Lung (tissue), 12 donors: Measurements from ENCODE around the gene TGFB2. TPM values are rescaled to one million over a fixed set of nuclear protein-coding genes. Genes with fewer than 3 reads are reported as not detected.

Source experiments
- ATAC-seq: fragments of 200-7000 bp; cut with Tn5 transposase; one replicate; pipeline ENCODE4 v1.9.1; 2020; ENCODE audit warnings: moderate number of reproducible peaks; ENCODE audit not compliant: insufficient read depth, low FRiP score
- DNase-seq, 3 donors: peaks; one replicate each; pipeline ENCODE4 v3.0.0-alpha.2; 2013 to 2017
- H3K27ac ChIP-seq, 2 donors: one replicate each; pipeline ENCODE4 v1.5.1; 2013; ENCODE audit warnings: mild to moderate bottlenecking in 2 of 2, moderate library complexity in 2 of 2, control low read depth in 1 of 2, inconsistent platforms in 1 of 2, low read depth in 1 of 2, low read length in 1 of 2
- H3K27me3 ChIP-seq, 3 donors: one replicate each; pipeline ENCODE4 v1.5.1; 2013; ENCODE audit warnings: low read length in 2 of 3; ENCODE audit not compliant: control insufficient read depth in 3 of 3, insufficient read depth in 3 of 3
- H3K36me3 ChIP-seq, 4 donors: one replicate each; pipeline ENCODE4 v1.5.1; 2013; ENCODE audit warnings: low read length in 4 of 4, mild to moderate bottlenecking in 1 of 4, moderate library complexity in 1 of 4; ENCODE audit not compliant: control insufficient read depth in 4 of 4, insufficient read depth in 4 of 4
- H3K4me1 ChIP-seq, 5 donors: one replicate each; pipeline ENCODE4 v1.5.1; 2013; ENCODE audit warnings: low read length in 5 of 5, mild to moderate bottlenecking in 2 of 5, moderate library complexity in 1 of 5; ENCODE audit not compliant: control insufficient read depth in 5 of 5, insufficient read depth in 5 of 5
- H3K4me3 ChIP-seq: one replicate; pipeline ENCODE4 v1.5.1; 2013; ENCODE audit warnings: mild to moderate bottlenecking, control low read depth, moderate library complexity
- H3K9ac ChIP-seq, 2 donors: one replicate each; pipeline ENCODE4 v1.5.1; 2013; ENCODE audit warnings: low read length in 2 of 2, control low read depth in 1 of 2; ENCODE audit not compliant: insufficient read depth in 1 of 2
- H3K9me3 ChIP-seq, 4 donors: one replicate each; pipeline ENCODE4 v1.5.1; 2013; ENCODE audit warnings: low read length in 3 of 4, mild to moderate bottlenecking in 1 of 4, moderate library complexity in 1 of 4; ENCODE audit not compliant: control insufficient read depth in 4 of 4, insufficient read depth in 3 of 4
- WGBS, 2 donors: extraction: QIAGEN DNeasy Blood & Tissue Kit; methylation state at CpG; one replicate each; pipeline ENCODE4 v1.1.7; 2013; 5-methylcytosine and 5-hydroxymethylcytosine counted together
- polyA plus RNA-seq, 2 donors: library from polyadenylated mRNA; stranded (reverse); fragments of 200-250 nt; gene quantifications; one replicate each; pipeline ENCODE4 v1.2.1, GENCODE V29; 2013
- total RNA-seq, 2 donors: library from RNA; depleted of rRNA in 1 of 2; stranded (reverse); fragments of >200 nt in 1 of 2; gene quantifications; one replicate each; pipeline ENCODE4 v1.2.1, GENCODE V29; 2014 to 2021
- TF ChIP-seq, protein P1 (sequence below): IDR thresholded peaks from 2 replicates; pipeline ENCODE4 v1.5.1; 2012; ENCODE audit warnings: mild to moderate bottlenecking; ENCODE audit errors: control extremely low read depth, extremely low read depth
- donor health status: control.
- donor health status: control.
- donor health status: Bipolar disorder and iron deficiency.
- donor health status: healthy.
- donor health status: DM: yes; HTN: yes; CAD: no.

TGFB2 gene
- total and polyA plus RNA-seq, 4 donors, result 1.9 to 53.7 (median 3.8) TPM

DNA sequence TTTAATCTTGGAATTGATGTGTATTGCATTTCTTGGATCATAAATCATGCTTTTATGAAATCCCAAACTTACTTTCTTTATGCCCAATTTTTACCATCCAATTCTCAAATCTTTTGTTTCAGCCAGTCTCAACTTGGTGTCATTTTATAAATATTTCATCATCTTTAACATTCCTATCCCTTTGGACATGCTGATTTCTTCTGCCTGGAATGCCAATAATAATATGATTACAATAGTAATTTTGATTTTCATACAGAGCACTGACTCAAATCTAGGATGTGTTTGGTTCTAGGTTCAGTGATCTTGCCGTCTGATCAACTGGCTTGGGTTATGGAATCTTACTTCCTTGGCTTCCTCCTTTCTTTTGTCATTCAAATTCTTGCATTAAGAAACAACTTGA, 47.3 kb upstream of the TGFB2 start:
- ATAC-seq (no peak), DNase-seq (no peak)
- H3K27ac ChIP-seq, result no peak overlapping the region
- 67 to 72% methylated on average over 1 of the region's 1 CpG for WGBS, 2 donors
- peaks cover 0 to 5% (median 2%) of the 10 kb centered on the region in 4 donors for H3K36me3 ChIP-seq
- H3K9ac ChIP-seq, result no peak overlapping the region
- TF ChIP-seq, protein P1, sequence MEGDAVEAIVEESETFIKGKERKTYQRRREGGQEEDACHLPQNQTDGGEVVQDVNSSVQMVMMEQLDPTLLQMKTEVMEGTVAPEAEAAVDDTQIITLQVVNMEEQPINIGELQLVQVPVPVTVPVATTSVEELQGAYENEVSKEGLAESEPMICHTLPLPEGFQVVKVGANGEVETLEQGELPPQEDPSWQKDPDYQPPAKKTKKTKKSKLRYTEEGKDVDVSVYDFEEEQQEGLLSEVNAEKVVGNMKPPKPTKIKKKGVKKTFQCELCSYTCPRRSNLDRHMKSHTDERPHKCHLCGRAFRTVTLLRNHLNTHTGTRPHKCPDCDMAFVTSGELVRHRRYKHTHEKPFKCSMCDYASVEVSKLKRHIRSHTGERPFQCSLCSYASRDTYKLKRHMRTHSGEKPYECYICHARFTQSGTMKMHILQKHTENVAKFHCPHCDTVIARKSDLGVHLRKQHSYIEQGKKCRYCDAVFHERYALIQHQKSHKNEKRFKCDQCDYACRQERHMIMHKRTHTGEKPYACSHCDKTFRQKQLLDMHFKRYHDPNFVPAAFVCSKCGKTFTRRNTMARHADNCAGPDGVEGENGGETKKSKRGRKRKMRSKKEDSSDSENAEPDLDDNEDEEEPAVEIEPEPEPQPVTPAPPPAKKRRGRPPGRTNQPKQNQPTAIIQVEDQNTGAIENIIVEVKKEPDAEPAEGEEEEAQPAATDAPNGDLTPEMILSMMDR, result no peak
- H3K9me3 ChIP-seq, result peaks cover 0 to 2% (median 0%) of the 10 kb centered on the region in 4 donors
- no peaks in the 10 kb centered on the region for H3K27me3 ChIP-seq
- peaks cover 0 to 10% (median 4%) of the 10 kb centered on the region in 5 donors for H3K4me1 ChIP-seq
- H3K4me3 ChIP-seq, result no peak overlapping the region

DNA sequence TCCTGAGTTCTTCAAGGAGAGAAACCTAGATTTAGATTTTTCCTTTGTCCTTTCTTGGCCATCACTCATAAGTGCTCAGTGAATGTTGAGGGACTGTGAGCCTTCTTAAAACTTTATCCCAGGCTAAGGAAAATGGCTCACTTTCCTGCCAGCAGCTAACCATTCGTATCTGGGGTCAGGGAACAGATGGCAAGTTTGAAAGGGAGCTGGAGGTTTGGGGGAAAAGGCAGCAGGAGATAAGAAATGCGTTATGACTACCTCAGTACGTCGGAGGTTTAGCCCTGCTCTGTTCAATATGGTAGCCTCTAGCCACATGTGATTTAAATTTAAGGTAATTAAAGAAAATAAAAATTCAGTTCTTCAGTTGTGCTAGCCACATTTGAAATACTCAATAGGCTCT, 46.7 kb upstream of the TGFB2 start:
- no peak for DNase-seq
- no peak overlapping the region for H3K4me3 ChIP-seq
- no peak for ATAC-seq
- peaks cover 0 to 10% (median 4%) of the 10 kb centered on the region in 5 donors for H3K4me1 ChIP-seq
- H3K9me3 ChIP-seq, result peaks cover 0 to 2% (median 0%) of the 10 kb centered on the region in 4 donors
- 86 to 88% methylated on average over 4 of the region's 4 CpGs for WGBS, 2 donors
- TF ChIP-seq, protein P1, result no peak
- no peak overlapping the region for H3K9ac ChIP-seq
- no peaks in the 10 kb centered on the region for H3K27me3 ChIP-seq
- peaks cover 0 to 5% (median 2%) of the 10 kb centered on the region in 4 donors for H3K36me3 ChIP-seq
- no peak overlapping the region for H3K27ac ChIP-seq

DNA sequence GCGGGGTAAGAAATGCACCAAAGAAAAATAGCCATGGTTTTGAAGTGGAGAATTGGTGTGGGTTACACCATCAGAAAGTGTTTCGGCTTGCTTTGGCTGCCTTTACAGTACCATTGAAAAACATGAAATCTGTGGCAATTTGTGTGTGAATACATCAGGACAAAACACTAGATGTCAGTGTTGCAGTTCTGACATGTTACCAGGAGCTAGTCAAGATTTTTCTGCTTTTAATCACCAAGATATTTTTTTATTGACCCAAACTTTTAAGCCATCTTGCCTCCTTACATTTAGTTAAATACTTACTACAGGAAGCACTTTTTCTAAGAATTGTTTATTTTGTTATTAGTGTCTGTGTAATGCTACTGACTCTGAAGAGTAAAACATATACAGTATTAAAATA, 45.7 kb upstream of the TGFB2 start:
- H3K27me3 ChIP-seq, result no peaks in the 10 kb centered on the region
- TF ChIP-seq, protein P1, result no peak
- H3K4me3 ChIP-seq, result no peak overlapping the region
- peak in 2 of 3 donors; percentile 72 to 87 for DNase-seq
- peaks cover 0 to 3% (median 1%) of the 10 kb centered on the region in 4 donors for H3K36me3 ChIP-seq
- H3K27ac ChIP-seq, result no peak overlapping the region
- no peak for ATAC-seq
- 64 to 66% methylated on average over 2 of the region's 2 CpGs for WGBS, 2 donors
- H3K9ac ChIP-seq, result no peak overlapping the region
- H3K4me1 ChIP-seq, result peaks cover 0 to 16% (median 4%) of the 10 kb centered on the region in 5 donors
- H3K9me3 ChIP-seq, result peaks cover 0 to 2% (median 0%) of the 10 kb centered on the region in 4 donors

DNA sequence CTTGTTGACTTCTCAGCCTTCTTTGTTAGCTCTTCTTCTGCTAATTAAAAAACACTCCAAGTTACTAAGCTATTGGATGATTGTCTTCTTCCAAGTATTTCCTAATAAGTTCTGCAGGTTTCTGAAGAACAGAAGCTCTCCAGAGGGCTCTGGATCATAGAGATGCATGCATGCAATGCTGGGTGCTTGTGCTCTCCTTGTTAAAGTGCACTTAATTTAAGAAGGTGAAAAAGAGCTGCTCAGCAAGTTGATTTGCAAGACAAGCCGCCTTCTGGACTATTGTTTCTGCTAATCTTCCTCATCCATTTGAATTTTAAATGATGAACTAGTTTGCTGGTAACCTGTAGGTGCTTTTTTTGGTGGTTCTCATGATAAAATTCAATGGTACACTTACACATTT, 43.9 kb upstream of the TGFB2 start:
- H3K4me3 ChIP-seq, result no peak overlapping the region
- peaks cover 4 to 21% (median 7%) of the 10 kb centered on the region in 5 donors for H3K4me1 ChIP-seq
- TF ChIP-seq, protein P1, result no peak
- ATAC-seq (no peak), DNase-seq (no peak)
- H3K27me3 ChIP-seq, result no peaks in the 10 kb centered on the region
- H3K36me3 ChIP-seq, result peaks cover 0 to 8% (median 4%) of the 10 kb centered on the region in 4 donors
- no peak overlapping the region for H3K27ac ChIP-seq
- peaks cover 0 to 2% (median 0%) of the 10 kb centered on the region in 4 donors for H3K9me3 ChIP-seq
- 74 to 95% methylated on average over 1 of the region's 1 CpG for WGBS, 2 donors
- no peak overlapping the region for H3K9ac ChIP-seq
